ENCODE measurements around the gene MEF2D.

The MEF2D gene

GRCh38 chr1:156513185-156513584, 12.6 kb upstream of the MEF2D start:
- no peak for DNase-seq (ENCODE audit: extremely low read depth, low read depth)
- TF ChIP-seq CTCF (IDR thresholded peaks at IDR 0.05; ENCODE audit: low read depth, low read length) = no peak

- DNase-seq (ENCODE audit: extremely low read depth, low read depth) = no peak
- TF ChIP-seq CTCF (IDR thresholded peaks at IDR 0.05; ENCODE audit: low read depth, low read length) = no peak
These were observed 11.1 kb upstream of the MEF2D start for GRCh38 chr1:156511644-156512043.

DNA sequence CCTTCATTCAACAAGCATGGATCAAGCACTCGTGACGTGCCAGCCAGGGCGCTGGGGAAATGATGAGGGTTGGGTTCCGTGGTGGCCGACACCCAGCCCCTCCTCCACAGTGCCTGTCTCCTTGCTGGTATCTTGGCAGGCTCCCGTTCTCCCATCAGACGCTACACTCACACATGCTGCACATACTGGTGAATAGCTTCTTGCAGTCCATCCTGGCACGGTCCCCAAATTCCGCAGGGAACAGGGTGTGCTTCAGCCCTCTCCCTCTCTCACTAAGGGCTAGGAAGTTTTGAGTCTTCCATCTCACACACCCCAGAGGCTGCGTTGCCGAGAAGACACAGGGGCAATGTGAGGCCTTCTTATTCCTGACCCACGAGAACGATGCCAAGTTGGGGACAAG, 10.1 kb upstream of the MEF2D start:
- no peak for TF ChIP-seq CTCF (IDR thresholded peaks at IDR 0.05; ENCODE audit: low read depth, low read length)
- no peak for DNase-seq (ENCODE audit: extremely low read depth, low read depth)

DNA sequence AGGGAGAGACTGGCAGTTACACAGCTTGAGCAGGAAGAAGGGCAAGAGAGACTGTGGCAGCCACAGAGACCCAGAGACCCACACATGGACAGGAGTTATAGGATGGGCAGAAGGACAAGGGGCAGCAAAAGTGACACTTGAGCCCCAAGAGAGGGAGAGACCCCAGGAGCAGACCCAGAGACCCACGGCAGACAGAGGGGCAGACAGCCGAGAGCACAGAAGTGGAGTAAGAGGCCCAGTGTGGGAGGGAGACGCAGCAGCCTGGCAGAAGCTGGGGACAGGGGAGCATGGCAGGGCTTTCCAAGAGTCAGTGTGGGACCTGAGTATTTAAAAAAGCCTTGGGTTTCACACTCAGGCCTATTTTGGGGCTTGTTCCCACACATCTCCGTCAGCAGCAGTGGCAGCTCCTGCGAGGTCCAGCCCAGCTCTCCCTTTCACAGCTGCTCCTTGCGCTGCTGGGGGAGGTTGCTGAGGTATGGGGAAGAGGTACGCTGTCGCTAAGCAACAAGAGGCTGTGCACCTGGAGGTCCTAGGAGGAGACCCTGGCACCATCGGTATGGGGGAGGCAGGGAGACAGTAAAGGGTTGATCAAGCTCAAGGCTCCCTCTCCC, 9.0 kb upstream of the MEF2D start:
- DNase-seq (ENCODE audit: extremely low read depth, low read depth) = no peak
- no peak for TF ChIP-seq CTCF (IDR thresholded peaks at IDR 0.05; ENCODE audit: low read depth, low read length)

GRCh38 chr1:156508955-156509234, 8.3 kb upstream of the MEF2D start:
- DNase-seq (ENCODE audit: extremely low read depth, low read depth) = no peak
- TF ChIP-seq CTCF (IDR thresholded peaks at IDR 0.05; ENCODE audit: low read depth, low read length) = no peak

- peak; percentile 49 for DNase-seq (ENCODE audit: extremely low read depth, low read depth)
- no peak for TF ChIP-seq CTCF (IDR thresholded peaks at IDR 0.05; ENCODE audit: low read depth, low read length)
These were observed 7.8 kb upstream of the MEF2D start for GRCh38 chr1:156508205-156508954.

DNA sequence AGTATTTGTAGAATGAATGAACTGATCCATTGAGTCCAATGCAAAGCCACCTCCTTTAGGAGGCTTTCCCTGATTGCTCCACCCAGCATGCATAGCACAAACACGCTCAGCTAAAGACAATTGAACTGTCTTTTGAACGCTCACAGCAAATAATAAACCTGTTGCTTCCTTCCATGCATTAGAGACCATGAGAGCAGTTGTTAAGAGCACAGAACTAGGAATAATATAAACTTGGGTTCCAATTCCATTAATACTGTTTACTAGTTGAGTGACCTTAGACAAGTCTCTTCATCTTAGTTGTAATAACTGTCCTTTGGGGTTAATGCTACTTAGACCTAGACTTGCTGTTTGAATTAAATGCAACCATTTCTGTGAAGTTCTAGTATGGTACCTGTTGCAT, 5.9 kb upstream of the MEF2D start:
- no peak for DNase-seq (ENCODE audit: extremely low read depth, low read depth)
- no peak for TF ChIP-seq CTCF (IDR thresholded peaks at IDR 0.05; ENCODE audit: low read depth, low read length)

Data from AG09319 (cell line).